GM19043 (cell line): Measurements from ENCODE around the gene MTURN.

Experiments
- ATAC-seq: cut with Tn5 transposase; IDR thresholded peaks from one replicate; pipeline ENCODE4 v1.9.1; 2021; ENCODE audit warnings: low read depth; ENCODE audit not compliant: unreplicated experiment

Gene MTURN

GRCh38 chr7:30159163-30159562 is 24.4 kb downstream of the MTURN start:
- no peak for ATAC-seq

- ATAC-seq: no peak
Measured at GRCh38 chr7:30159698-30160143, 24.9 kb downstream of the MTURN start.

GRCh38 chr7:30160329-30160728 is 25.5 kb downstream of the MTURN start:
- ATAC-seq: no peak

GRCh38 chr7:30162133-30162532 is 27.3 kb downstream of the MTURN start:
- no peak for ATAC-seq

GRCh38 chr7:30162622-30163124 is 27.9 kb downstream of the MTURN start:
- ATAC-seq: no peak

- no peak for ATAC-seq
Measured at GRCh38 chr7:30163231-30163894, 28.6 kb downstream of the MTURN start.

- no peak for ATAC-seq
Measured at GRCh38 chr7:30164567-30164966, 29.8 kb downstream of the MTURN start.

- no peak for ATAC-seq
Measured at GRCh38 chr7:30165590-30165989, 30.8 kb downstream of the MTURN start.

- ATAC-seq: no peak
Measured at GRCh38 chr7:30166155-30166840, 31.5 kb downstream of the MTURN start.

- ATAC-seq: no peak
Measured at GRCh38 chr7:30166841-30167235, 32.1 kb downstream of the MTURN start.

- ATAC-seq: no peak
Measured at GRCh38 chr7:30167901-30168300, 33.1 kb downstream of the MTURN start.

- no peak for ATAC-seq
Measured at GRCh38 chr7:30168835-30169573, 34.2 kb downstream of the MTURN start.

- no peak for ATAC-seq
Measured at GRCh38 chr7:30169579-30169978, 34.8 kb downstream of the MTURN start.

GRCh38 chr7:30170476-30171205 is 35.9 kb downstream of the MTURN start:
- ATAC-seq: no peak

- no peak for ATAC-seq
Measured at GRCh38 chr7:30171766-30172447, 37.1 kb downstream of the MTURN start.

- ATAC-seq: no peak
Measured at GRCh38 chr7:30172451-30172850, 37.7 kb downstream of the MTURN start.

GRCh38 chr7:30173058-30173897 is 38.5 kb downstream of the MTURN start:
- no peak for ATAC-seq

GRCh38 chr7:30175180-30175579 is 40.4 kb downstream of the MTURN start:
- no peak for ATAC-seq

- ATAC-seq: no peak
Measured at GRCh38 chr7:30175636-30176147, 40.9 kb downstream of the MTURN start.
